Esophagus squamous epithelium (tissue), 5 donors: Measurements from ENCODE around the gene LAMB2. TPM values are rescaled to one million over a fixed set of nuclear protein-coding genes. Genes with fewer than 3 reads are reported as not detected.

Experiments used
- DNase-seq: peaks from one replicate; lab custom pipeline; 2025; lab: John Stamatoyannopoulos, UW
- H3K27ac ChIP-seq, 4 donors: fragments of 200-600 bp; sonication (generic); one replicate each; pipeline ENCODE4 v1.5.1; 2016 to 2019; ENCODE audit warnings: mild to moderate bottlenecking in 1 of 4
- H3K27me3 ChIP-seq, 4 donors: fragments of 200-600 bp; sonication (generic); 1 replicate in 3 of 4; 2 replicates in 1 of 4; pipeline versions ENCODE4 v1.5.1 to v1.6.0; 2017 to 2021; ENCODE audit warnings: antibody characterized with exemption in 1 of 4
- H3K36me3 ChIP-seq, 3 donors: fragments of 200-600 bp; sonication (generic); one replicate each; pipeline ENCODE4 v1.5.1; 2016 to 2019
- H3K4me1 ChIP-seq, 3 donors: fragments of 200-600 bp; sonication (generic); one replicate each; pipeline ENCODE4 v1.5.1; 2017 to 2019
- H3K4me3 ChIP-seq, 4 donors: fragments of 200-600 bp; sonication (generic); 1 replicate in 3 of 4; 2 replicates in 1 of 4; pipeline ENCODE4 v1.5.1; 2016 to 2019; ENCODE audit warnings: mild to moderate bottlenecking in 2 of 4, moderate library complexity in 1 of 4
- H3K9me3 ChIP-seq, 3 donors: fragments of 200-600 bp; sonication (generic); one replicate each; pipeline ENCODE4 v1.5.1; 2016 to 2019
- POLR2A ChIP-seq, 4 donors: fragments of 450-650 bp; IDR thresholded peaks; one replicate each; pipeline ENCODE4 v1.6.1; 2017; ENCODE audit warnings: antibody characterized with exemption in 4 of 4, mild to moderate bottlenecking in 4 of 4, moderate library complexity in 3 of 4
- WGBS, 2 donors: methylation state at CpG; one replicate each; pipeline ENCODE4 v1.1.5; 2018; 5-methylcytosine and 5-hydroxymethylcytosine counted together
- intact Hi-C: fragments of 100-400 bp; cut with DNase I; formaldehyde crosslinking; loops from one replicate; pipeline ENCODE4 v1.15.0; 2022
- total RNA-seq, 4 donors: library from RNA; depleted of rRNA; stranded (reverse); fragments of >200 nt; gene quantifications; one replicate each; pipeline ENCODE4 v1.1.0, GENCODE V29; 2016
- TF ChIP-seq, protein P1 (sequence below), 6 experiments: fragments of 450-650 bp in 4 of 6; fragments of 200-600 bp in 2 of 6; sonication (generic) in 2 of 6; IDR thresholded peaks; one replicate each; pipeline ENCODE4 v1.5.1; 2016 to 2019; ENCODE audit warnings: antibody characterized with exemption in 6 of 6, mild to moderate bottlenecking in 4 of 6, moderate library complexity in 4 of 6
- donor health status: DM: yes; HTN: yes; CAD: no.

Gene LAMB2
- total RNA-seq, 4 donors from 2014 or later, result 66.0 to 319 (median 175) TPM

GRCh38 chr3:49098910-49099630 lies 33.8 kb downstream of the LAMB2 start:
- peaks cover 28 to 78% (median 52%) of the 10 kb centered on the region in 3 donors for H3K36me3 ChIP-seq
- no peak for TF ChIP-seq POLR2A (IDR thresholded peaks at IDR 0.05)
- TF ChIP-seq, protein P1, sequence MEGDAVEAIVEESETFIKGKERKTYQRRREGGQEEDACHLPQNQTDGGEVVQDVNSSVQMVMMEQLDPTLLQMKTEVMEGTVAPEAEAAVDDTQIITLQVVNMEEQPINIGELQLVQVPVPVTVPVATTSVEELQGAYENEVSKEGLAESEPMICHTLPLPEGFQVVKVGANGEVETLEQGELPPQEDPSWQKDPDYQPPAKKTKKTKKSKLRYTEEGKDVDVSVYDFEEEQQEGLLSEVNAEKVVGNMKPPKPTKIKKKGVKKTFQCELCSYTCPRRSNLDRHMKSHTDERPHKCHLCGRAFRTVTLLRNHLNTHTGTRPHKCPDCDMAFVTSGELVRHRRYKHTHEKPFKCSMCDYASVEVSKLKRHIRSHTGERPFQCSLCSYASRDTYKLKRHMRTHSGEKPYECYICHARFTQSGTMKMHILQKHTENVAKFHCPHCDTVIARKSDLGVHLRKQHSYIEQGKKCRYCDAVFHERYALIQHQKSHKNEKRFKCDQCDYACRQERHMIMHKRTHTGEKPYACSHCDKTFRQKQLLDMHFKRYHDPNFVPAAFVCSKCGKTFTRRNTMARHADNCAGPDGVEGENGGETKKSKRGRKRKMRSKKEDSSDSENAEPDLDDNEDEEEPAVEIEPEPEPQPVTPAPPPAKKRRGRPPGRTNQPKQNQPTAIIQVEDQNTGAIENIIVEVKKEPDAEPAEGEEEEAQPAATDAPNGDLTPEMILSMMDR (IDR thresholded peaks at IDR 0.05), result no peak
- 78 to 87% methylated on average over 10 to 12 of the region's 13 CpGs for WGBS, 2 donors
- no peak overlapping the region for H3K27ac ChIP-seq
- H3K27me3 ChIP-seq, result no peaks in the 10 kb centered on the region
- H3K9me3 ChIP-seq, result no peaks in the 10 kb centered on the region
- intact Hi-C loops, result loop anchor here (10.0 kb wide), 1 partner anchor 74 kb away; the partner anchor contains the start of genes IMPDH2 and NDUFAF3
- DNase-seq, result no peak
- H3K4me3 ChIP-seq, result no peak overlapping the region
- peaks cover 9 to 30% (median 20%) of the 10 kb centered on the region in 3 donors for H3K4me1 ChIP-seq

- Histone ChIP-seq H3K4me1 (peaks cover 3 to 24% (median 13%) of the 10 kb centered on the region in 3 donors), H3K27me3 (no peaks in the 10 kb centered on the region), H3K4me3 (no peak overlapping the region), H3K27ac (no peak overlapping the region), H3K36me3 (peaks cover 28 to 78% (median 52%) of the 10 kb centered on the region in 3 donors), H3K9me3 (no peaks in the 10 kb centered on the region)
- intact Hi-C loops, result loop anchor here (10.0 kb wide), 1 partner anchor 74 kb away; the partner anchor contains the start of genes IMPDH2 and NDUFAF3
- no peak for DNase-seq
- 23% methylated on average over 3 of the region's 5 CpGs; no CpG with 5 or more reads in 1 of the 2 donors for whole genome bisulfite sequencing, 2 donors
- TF ChIP-seq, protein P1 (IDR thresholded peaks at IDR 0.05), result no peak
- TF ChIP-seq POLR2A (IDR thresholded peaks at IDR 0.05), result no peak
Measured at GRCh38 chr3:49098429-49098828, 34.4 kb downstream of the LAMB2 start.

DNA sequence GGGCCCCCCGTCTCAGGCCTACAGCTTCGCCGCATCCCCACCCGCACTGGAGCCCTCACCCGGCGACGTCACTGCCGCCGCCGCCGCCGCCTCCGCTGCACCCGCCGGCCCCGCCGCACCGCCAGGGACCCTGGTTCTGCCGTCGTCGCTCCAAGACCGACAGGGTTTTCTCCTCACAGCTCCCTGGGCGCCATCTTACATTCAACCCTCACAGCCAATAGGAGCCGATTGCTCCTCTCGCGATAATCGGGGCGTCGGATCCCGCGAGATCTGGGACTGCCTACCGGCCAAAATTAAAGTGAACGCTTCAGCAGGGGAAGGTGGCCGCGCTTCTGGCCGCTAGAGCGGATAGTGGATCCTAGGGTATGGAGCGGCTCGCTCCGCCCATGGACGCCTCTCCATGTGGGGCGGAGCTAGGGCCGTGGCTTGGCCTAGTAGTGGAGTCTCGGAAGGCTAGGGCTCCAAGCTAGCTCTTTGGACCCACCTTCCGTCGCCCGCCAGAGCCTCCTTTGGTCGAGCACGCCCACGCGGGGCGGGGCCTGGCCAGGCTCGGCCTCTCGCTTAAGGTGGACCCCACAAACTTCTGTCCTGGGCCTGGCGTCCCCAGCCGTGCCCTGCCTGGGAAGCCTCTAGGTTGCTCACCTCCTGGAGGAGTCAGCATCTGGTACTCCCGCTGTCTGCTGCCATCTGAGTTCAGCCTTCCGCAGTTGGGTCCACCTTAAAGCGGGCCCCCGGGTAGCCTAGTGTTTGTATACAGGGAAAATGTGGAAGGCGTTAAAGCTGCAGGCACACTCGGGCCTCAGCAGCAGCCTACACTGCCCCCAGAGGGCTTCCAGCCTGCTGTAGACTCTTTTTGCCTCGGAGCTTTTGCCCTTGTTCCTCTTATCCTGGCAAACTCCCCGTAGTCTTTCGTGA lies 38.7 kb downstream of the LAMB2 start, which contains the start of gene QRICH1:
QRICH1 (minus strand) TSS at position 219 of the 915 bp plus-strand sequence. CDS start 17,054 bp downstream, outside the sequence.
- intact Hi-C loops, result loop anchor here (10.0 kb wide), 1 partner anchor 69 kb away; the partner anchor contains the start of genes IMPDH2 and NDUFAF3
- peak; percentile 97 for DNase-seq
- TF ChIP-seq, protein P1 (IDR thresholded peaks at IDR 0.05), result peak; percentile 24 to 57 (median 42)
- TF ChIP-seq POLR2A (IDR thresholded peaks at IDR 0.05), result peak in 3 of 4 donors; percentile 62 to 87 (median 64)
- H3K4me1 ChIP-seq, result peaks cover 8 to 57% (median 36%) of the 10 kb centered on the region in 3 donors
- H3K27me3 ChIP-seq, result no peaks in the 10 kb centered on the region
- no peaks in the 10 kb centered on the region for H3K9me3 ChIP-seq
- 1 to 5% methylated on average over 6 to 17 of the region's 65 CpGs for WGBS, 2 donors
- peaks cover 12 to 60% (median 16%) of the 10 kb centered on the region in 3 donors for H3K36me3 ChIP-seq
- H3K4me3 ChIP-seq, result peak within 1 kb of the TSS; percentile 72 to 96 (median 85)
- peak within 1 kb of the TSS; percentile 92 to 99 (median 98) for H3K27ac ChIP-seq

DNA sequence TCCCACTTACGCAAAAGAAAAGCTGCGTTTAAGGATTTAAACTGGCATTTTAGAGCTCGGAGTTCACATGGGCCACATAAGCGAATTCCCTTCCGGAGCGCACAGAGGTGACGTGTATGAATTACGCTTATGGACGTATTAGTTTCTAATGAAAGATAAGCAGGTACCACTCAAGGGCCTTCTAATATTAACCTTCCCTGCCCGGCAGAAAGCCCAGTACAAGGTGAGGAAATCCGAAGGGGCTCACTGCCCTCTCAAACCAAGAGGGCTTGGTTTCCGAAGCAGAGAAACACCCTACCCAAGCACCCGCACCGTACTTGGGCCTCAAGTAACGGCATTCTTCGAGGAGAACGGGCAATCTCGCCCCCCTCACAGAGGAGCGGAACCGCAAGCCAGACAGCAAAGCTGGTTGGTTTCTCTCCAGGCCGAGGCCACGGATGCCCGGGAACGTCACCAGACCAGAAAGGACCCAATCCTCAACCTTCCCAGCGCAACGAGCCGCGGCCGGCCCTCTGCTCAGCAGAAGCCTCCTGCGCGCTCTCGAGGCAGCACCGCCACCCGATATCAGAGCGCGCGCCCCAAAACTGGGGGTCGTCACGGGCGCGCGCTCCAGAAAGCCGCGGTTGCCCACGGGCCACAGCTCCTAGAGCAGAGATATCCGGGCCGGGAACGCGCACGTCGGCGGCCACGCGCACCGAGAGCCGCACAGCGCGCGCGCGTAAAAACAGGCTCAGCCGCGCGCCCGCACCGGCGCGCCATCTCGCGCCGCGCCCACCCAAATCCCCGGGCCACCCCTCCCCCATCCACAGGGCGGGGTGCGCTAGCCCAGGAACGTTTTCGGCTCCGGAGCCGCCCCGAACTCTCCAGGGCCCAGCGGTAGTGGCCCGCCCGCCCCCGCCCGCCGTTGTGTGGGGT lies 39.7 kb downstream of the LAMB2 start:
- Histone ChIP-seq H3K27me3 (no peaks in the 10 kb centered on the region), H3K9me3 (no peaks in the 10 kb centered on the region), H3K4me1 (peaks cover 8 to 62% (median 42%) of the 10 kb centered on the region in 3 donors), H3K4me3 (peak overlapping the region; percentile 72 to 96 (median 85)), H3K27ac (peak overlapping the region; percentile 92 to 99 (median 98)), H3K36me3 (peaks cover 2 to 57% (median 7%) of the 10 kb centered on the region in 3 donors)
- intact Hi-C loops, result loop anchor here (10.0 kb wide), 1 partner anchor 68 kb away; the partner anchor contains the start of genes IMPDH2 and NDUFAF3
- DNase-seq, result no peak
- 0 to 1% methylated on average over 14 to 19 of the region's 86 CpGs for WGBS, 2 donors
- TF ChIP-seq, protein P1 (IDR thresholded peaks at IDR 0.05), result peak in 1 of 6 experiments; percentile 4
- no peak for TF ChIP-seq POLR2A (IDR thresholded peaks at IDR 0.05)
